SHP77 (cell line): ENCODE results near the gene NOS1AP.
"Not testable (repeated sequence)": the region's sequence is repeated elsewhere in the genome, so short reads cannot be mapped to it uniquely, and the experiment has no call there.

Experiments
- DNase-seq, 2 experiments: peaks; one replicate each; lab custom pipeline; 2025; lab: John Stamatoyannopoulos, UW

Gene NOS1AP

DNA sequence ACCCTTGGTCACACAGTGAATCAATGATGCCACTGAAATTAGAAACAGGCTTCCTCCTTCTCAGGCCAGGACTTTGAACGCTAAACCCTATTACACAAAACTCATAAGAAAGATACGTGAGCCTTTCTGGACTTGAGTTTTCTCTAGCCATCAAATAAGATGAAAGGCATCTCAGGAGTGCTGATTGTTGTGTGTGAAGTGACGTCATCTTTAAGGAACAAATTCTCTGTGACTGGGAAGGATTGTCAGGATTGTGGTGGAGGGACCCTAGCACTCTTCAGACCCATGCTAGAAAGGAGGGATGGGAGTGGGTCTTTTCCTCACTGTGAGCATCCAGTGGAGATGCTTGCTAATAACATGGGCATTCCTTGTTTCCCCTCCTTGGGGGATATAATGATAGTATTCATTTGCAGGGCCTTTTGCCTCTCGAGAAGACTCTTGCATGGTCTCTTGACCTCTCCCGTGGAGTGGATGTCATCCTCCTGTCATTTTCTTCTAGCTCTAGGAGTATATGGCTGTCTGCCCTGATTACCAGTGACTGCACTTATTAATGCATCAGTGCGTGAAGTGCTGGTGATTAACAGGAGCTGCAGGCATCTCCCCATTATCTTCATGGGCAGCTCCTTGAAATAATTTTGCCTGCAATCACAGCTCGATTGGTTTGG lies 267.3 kb downstream of the NOS1AP start:
- DNase-seq, result no peak

DNA sequence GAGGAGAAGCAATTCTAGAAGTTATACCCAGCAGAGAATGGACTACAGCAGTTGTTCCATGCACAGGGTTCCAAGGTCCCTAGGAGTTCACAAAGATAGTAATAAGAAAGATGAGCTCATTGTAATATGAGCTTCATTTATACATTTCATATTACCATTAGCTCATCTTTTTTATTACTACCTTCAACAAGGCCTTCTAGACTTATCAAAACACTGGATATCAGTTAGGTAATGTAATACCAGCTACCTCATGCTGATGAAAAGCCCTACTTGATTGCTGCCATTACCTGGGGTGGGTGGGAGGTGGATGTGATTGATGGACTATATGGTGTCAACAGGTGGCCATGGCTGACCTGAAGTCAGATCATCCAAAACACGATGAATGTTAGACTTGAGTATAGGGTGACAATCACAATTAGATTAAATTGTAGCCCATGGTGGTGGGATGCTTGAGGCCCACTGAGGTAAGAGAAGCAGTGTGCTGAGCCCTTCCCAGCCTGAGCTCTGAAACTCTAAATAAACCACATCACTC lies 273.0 kb downstream of the NOS1AP start:
- no peak for DNase-seq

- DNase-seq, result no peak
Measured at GRCh38 chr1:162343470-162343869, 274.0 kb downstream of the NOS1AP start.

DNA sequence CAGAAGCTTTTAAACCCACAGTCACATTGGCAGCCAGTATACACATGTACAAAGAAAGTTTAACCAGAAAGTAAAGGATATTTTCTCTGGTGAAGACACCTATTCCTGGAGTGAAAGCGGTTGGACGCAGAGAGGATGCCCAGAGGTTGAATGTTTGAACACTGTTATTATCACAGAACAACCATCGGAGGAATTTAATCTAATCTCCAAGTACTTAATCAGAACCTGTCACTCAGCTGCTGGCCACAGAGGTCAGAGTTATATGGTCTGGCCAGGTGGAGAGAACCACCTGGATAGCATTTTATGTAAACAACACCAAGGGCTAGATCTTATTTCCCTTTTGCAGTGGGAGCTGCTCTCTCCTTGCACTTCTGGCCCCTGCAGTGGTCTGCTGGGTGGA lies 277.8 kb downstream of the NOS1AP start:
- DNase-seq, result no peak

DNA sequence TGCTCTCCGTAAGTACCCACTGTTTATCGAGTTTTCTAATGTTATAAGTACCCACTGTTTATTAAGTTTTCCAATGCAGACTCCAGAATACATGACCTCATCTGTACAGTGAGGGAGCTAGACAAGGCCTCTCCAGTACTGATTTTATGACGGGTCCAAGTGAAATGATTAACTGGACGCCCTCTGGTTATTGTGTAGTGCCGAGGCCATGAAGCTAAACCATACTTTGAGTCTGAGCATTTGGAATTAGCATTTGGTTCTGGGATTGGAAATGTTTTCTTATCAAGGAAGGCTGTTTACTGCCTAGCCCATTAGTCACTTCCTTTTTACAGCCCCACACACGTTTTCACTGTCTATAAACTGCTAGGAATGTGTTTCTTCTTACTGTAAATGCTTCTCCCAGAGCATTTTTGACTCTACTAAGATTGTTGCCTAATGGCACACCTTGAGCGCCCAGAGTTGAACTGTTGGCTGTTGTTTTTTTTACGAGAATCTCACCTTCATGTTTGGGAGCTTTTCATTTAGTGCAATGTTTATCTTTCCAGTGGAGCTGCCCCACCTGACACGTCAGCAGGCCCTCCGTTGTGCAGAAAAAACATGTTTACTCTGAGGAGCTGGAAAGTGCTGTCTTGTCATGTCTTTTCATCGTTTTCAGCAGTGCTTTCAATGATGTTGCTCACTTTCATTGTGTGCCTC lies 280.3 kb downstream of the NOS1AP start:
- no peak for DNase-seq

- DNase-seq, result no peak
Measured at GRCh38 chr1:162351246-162351842, 281.9 kb downstream of the NOS1AP start.

DNA sequence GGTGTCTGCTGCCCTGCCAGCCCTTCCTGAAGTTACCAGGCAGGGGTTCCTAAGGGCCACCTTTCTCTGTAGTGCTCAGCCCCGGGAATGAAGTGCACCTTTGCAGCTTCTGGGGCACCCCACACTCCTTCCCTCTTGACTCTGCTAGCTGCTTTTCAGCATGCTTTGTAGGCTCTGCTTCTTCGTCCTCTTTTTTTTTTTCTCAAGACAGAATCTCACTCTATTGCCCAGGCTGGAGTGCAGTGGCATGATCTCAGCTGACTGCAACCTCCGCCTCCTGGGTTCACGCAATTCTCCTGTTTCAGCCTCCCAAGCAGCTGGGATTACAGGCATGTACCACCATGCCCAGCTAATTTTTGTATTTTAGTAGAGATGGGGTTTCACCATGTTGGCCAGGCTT lies 282.4 kb downstream of the NOS1AP start:
- not testable (repeated sequence) for DNase-seq

DNA sequence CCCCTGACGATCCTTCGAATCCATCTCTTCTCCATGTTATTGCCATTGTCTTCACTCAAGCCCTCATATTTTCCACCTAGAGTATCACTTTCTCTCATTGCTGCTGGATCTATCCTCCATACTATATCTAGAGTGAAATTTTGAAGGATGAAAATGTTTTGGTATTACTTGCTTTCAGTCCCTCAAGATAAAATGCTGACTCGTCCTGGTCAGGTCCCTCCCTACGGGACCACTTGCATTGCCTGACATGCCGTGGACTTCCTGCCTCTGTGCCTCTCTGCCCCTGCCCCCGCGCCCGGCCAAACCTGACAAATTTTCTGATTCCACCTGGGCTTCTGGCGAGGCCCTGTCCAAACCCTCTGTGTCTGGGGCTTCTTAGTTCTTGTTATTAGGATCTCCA lies 283.6 kb downstream of the NOS1AP start:
- DNase-seq, result no peak

DNA sequence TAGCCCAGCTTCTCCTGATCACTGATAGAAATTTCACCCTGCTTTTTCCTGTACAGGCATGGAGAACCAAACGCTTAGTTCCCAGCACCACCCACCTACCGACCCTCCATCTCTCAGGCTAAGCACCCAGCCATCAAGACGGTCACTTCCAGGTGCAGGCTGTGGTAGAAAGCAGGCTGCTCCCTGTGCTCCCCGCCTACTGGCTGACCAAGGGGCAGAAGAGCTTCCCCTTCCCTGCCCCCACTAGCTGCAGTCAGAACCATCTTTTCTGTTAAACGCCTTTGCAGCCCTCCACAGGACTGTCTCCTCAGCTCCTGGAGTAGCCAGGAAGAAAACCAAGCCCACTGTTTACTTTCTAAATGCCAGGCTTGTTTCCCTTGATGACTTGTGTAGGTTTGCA lies 284.2 kb downstream of the NOS1AP start:
- DNase-seq, result no peak

DNA sequence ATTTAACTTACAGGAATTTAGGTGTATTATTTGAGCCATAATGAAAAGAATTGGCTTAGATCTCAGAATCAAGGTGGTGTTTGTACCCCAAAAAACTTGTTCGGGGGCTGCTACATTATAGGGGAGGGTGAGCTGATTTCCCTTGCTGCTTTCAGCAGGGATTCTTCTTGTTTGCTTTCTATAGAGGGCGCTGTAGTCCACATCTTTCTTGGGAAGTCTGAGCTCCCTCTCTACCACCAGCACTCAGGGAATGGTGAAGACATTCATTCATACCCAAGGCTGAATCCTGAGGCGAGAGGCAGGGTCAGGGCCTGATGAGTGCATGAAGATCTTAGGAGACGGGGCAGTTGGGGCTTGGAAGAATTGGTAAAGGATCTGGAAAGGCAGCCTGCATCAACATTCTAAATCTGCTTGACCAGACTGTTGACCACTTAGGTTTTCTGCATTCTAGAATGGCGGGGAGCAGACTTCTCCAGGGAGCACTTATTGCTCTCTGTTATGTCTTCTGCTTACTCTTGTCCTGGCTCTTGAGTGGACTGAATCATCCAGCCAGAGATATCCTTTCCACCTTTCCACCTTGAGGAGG lies 288.3 kb downstream of the NOS1AP start:
- DNase-seq, result peak; percentile 18 to 64

DNA sequence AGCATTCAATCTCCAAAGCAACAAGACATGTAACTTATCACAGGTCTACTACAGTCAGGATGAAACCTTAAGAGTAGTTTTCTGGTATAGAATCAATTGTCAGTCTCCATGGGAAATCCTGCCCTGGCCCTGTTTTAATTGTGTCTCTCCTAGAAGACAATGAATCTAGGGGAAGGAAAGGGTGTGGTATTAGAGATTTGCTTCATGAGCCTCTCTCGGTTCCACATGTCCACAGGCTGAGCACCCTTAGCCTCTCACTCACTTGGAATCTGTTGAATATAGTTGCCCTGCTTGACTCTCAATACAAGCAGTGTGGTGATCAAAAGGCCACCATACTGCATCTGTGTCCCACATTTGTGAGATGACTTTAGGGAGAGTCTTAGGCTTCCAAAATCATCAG lies 289.4 kb downstream of the NOS1AP start:
- no peak for DNase-seq

- DNase-seq, result no peak
Measured at GRCh38 chr1:162359523-162360236, 290.2 kb downstream of the NOS1AP start.

DNA sequence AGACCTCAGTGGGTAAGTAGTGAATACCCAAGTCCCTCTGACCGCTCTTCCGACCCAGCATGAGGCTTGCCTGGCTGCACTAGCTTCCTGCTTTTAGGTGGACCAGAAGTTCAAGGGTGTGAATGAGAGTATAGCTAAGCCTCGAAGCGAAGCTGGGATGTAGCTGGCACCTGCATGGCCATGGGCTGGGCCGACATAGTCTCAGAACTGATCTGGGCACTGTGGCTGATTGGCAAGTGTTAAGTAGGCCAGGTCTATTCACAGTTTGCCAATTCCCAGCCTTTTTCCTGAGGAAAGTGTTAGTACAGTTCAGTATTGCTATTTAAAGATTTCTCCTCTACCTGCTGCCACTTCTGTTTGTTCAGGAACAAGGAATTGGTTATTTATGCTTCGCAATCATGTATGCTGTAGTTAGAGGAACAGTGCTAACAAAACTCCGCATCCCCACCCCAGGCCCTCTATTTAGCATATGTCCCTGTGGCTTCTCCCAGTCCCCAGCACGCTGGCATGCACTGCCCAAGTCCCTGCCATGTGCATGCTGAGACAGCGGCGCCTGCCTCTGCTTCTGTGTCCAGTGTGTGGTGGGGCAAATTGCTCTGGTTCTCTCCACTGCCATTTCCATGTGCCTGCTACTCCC lies 290.9 kb downstream of the NOS1AP start:
- DNase-seq, result no peak

DNA sequence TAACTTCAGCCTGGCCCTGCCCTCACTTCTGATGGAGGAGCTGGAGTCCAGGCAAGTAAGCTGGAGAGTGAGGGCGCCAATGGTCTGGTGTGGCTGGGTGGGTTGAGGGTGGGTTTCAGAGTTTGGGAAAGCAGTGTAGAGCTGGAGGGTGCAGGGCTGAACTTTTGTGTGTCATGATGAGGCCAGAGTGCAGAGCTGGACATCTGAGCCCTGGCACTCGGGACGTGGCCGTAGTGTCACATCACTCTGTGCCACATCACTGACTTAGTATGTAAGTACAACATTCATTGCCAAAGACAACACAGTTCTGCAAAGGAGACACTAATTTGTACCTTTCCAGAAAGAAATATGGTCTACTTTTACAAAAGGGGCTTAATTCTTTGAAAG lies 291.4 kb downstream of the NOS1AP start:
- DNase-seq, result no peak

GRCh38 chr1:162361349-162361748 lies 291.9 kb downstream of the NOS1AP start:
- no peak for DNase-seq

GRCh38 chr1:162363823-162364222 lies 294.3 kb downstream of the NOS1AP start:
- DNase-seq, result no peak

GRCh38 chr1:162364498-162364897 lies 295.0 kb downstream of the NOS1AP start:
- DNase-seq, result no peak

DNA sequence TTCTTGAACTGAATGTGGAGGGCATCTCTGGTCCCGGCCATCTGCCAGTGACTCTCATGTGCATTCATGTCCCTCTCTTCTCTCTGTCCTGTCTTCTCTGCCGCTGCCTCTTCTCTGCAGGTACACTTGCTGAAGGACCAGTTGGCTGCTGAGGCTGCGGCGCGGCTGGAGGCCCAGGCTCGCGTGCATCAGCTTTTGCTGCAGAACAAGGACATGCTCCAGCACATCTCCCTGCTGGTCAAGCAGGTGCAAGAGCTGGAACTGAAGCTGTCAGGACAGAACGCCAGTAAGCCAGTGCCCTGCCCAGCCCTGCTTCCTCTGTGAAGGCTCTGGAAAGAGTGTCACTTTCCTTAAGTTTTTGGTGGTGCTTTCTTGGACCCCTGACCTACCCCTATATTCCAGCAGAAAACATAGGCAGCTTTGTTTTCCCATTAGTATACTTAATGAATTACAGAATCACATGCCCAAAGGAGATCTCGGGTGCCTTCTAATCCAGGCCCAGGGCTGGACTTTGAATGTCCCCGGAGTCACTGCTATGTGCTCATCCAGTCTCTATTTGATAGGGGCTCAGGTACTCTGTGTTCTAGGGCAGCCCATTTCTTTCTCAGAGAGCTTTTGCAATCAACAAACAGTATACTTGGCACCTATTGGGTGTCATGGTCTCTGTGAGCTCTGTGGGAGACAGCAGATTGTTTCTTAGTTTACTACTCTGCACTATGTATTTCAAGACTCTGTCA lies 296.0 kb downstream of the NOS1AP start:
- no peak for DNase-seq

GRCh38 chr1:162366149-162366548 lies 296.7 kb downstream of the NOS1AP start:
- DNase-seq, result no peak

- no peak for DNase-seq
Measured at GRCh38 chr1:162366671-162367070, 297.2 kb downstream of the NOS1AP start.

GRCh38 chr1:162367073-162367472 lies 297.6 kb downstream of the NOS1AP start:
- no peak for DNase-seq
